Uterus (tissue), 2 donors: ENCODE data around the gene CACNB4.

Experiments
- POLR2A ChIP-seq, 2 donors: fragments of 450-650 bp; IDR thresholded peaks; one replicate each; pipeline ENCODE4 v1.6.1; 2016; ENCODE audit warnings: antibody characterized with exemption in 2 of 2, mild to moderate bottlenecking in 1 of 2, moderate library complexity in 1 of 2
- TF ChIP-seq, protein P1 (sequence below), 4 experiments: fragments of 200-600 bp in 2 of 4; fragments of 450-650 bp in 2 of 4; sonication (generic) in 2 of 4; IDR thresholded peaks; one replicate each; pipeline ENCODE4 v1.5.1; 2016 to 2019; ENCODE audit warnings: antibody characterized with exemption in 4 of 4, mild to moderate bottlenecking in 2 of 4, moderate library complexity in 1 of 4

DNA sequence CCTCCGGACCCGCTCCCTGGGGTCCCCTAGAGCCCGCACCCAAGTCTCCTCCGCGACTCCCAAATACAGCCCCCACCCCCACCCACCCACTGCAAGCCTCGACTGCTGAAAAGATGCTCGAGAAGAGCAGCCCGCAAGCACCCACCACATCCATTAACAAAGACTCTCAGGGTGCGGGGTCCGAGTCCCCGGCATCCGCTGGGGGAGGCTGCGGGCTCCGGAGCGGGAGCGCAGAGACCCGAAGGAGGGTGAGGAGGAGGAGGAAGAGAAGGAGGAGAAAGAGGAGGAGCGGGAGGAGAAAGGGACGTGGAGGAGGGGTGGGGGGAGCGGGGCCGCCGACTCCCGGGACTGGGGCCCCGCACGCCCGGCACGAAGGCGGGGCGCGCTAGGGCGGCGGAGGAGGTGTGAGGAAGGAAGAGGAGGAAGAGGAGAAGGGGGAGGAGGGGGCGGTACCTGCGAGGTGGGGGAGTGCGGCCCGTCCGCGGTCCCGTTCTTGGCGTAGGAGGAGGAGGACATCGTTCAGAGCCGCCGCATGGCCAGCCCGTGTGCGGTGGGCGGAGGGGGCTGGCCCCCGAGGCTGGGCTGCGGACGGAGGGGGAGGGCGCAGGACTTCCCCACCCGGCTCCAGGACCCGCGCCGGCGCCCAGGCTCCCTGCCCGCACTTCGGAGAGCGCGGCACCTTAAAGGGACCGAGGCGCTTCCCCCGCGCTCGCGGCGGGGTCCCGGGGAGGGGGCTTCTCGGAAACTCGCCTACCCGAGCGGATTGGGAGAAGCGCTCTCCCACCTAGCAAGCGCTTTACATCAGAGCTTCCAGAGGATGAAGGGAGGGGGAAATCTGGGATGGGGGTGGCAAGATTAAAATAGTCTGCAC lies at the start of gene CACNB4:
- TF ChIP-seq, protein P1, sequence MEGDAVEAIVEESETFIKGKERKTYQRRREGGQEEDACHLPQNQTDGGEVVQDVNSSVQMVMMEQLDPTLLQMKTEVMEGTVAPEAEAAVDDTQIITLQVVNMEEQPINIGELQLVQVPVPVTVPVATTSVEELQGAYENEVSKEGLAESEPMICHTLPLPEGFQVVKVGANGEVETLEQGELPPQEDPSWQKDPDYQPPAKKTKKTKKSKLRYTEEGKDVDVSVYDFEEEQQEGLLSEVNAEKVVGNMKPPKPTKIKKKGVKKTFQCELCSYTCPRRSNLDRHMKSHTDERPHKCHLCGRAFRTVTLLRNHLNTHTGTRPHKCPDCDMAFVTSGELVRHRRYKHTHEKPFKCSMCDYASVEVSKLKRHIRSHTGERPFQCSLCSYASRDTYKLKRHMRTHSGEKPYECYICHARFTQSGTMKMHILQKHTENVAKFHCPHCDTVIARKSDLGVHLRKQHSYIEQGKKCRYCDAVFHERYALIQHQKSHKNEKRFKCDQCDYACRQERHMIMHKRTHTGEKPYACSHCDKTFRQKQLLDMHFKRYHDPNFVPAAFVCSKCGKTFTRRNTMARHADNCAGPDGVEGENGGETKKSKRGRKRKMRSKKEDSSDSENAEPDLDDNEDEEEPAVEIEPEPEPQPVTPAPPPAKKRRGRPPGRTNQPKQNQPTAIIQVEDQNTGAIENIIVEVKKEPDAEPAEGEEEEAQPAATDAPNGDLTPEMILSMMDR (IDR thresholded peaks at IDR 0.05) = no peak
- no peak for TF ChIP-seq POLR2A (IDR thresholded peaks at IDR 0.05)
